ENCODE results near the gene SYNPO2. TPM values are rescaled to one million over a fixed set of nuclear protein-coding genes. Genes with fewer than 3 reads are reported as not detected.
"Not testable (repeated sequence)": the region's sequence is repeated elsewhere in the genome, so short reads cannot be mapped to it uniquely, and the experiment has no call there.

Gene SYNPO2
- total RNA-seq, 1 experiment from 2014 or later = 0.61 TPM

DNA sequence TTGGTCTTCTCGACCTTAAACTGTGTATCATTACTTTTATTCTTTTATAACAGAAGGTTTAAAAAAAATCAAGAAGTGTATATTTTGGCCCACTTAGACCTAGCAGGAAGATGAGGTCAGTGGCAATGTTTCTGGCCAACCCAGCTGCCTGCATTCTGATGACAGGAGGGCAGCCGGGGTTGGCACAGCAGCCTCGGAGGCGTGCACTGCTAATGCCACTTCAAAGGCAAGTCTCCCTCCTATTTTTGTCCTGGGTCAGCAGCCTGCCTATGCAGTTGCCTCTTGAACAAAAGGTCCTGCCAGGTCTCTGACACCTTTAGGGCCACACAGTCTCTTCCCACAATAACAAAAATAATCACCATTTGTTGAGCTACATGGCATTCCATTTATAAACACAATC, 157.6 kb downstream of the SYNPO2 start:
- Mint-ChIP-seq H3K4me1 (ENCODE audit: insufficient read depth, unreplicated experiment) (peaks cover 9% of the 10 kb centered on the region), H3K27ac (ENCODE audit: low read depth, unreplicated experiment) (no peak overlapping the region), H3K9me3 (ENCODE audit: unreplicated experiment) (no peaks in the 10 kb centered on the region), H3K4me3 (ENCODE audit: unreplicated experiment) (no peak overlapping the region), H3K27me3 (ENCODE audit: insufficient read depth, unreplicated experiment) (no peaks in the 10 kb centered on the region), H3K36me3 (ENCODE audit: insufficient read depth, unreplicated experiment) (no peaks in the 10 kb centered on the region)
- ChIA-PET POLR2A (interaction anchor here (0.6 to 1.8 kb wide), 3 partner anchors 67 to 186 kb away, joined by 3 to 7 read pairs (median 3); partner anchors contain the start of gene USP53), CTCF (interaction anchor here (0.6 kb wide), 1 partner anchor 65 kb away, joined by 3 read pairs; no protein-coding TSS in a partner anchor)
- DNase-seq (ENCODE audit: unreplicated experiment) = no peak
- TF ChIP-seq, protein P1, sequence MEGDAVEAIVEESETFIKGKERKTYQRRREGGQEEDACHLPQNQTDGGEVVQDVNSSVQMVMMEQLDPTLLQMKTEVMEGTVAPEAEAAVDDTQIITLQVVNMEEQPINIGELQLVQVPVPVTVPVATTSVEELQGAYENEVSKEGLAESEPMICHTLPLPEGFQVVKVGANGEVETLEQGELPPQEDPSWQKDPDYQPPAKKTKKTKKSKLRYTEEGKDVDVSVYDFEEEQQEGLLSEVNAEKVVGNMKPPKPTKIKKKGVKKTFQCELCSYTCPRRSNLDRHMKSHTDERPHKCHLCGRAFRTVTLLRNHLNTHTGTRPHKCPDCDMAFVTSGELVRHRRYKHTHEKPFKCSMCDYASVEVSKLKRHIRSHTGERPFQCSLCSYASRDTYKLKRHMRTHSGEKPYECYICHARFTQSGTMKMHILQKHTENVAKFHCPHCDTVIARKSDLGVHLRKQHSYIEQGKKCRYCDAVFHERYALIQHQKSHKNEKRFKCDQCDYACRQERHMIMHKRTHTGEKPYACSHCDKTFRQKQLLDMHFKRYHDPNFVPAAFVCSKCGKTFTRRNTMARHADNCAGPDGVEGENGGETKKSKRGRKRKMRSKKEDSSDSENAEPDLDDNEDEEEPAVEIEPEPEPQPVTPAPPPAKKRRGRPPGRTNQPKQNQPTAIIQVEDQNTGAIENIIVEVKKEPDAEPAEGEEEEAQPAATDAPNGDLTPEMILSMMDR (IDR thresholded peaks at IDR 0.05; ENCODE audit: unreplicated experiment) = no peak
- intact Hi-C loops (cut with micrococcal nuclease) = no loop called here
- BruUV-seq (replicated peaks) = no TSS peak

GRCh38 chr4:119047059-119047458, 158.4 kb downstream of the SYNPO2 start:
- H3K27me3 Mint-ChIP-seq (ENCODE audit: insufficient read depth, unreplicated experiment); DNase-seq (ENCODE audit: unreplicated experiment); intact Hi-C loops (cut with micrococcal nuclease); H3K4me3 Mint-ChIP-seq (ENCODE audit: unreplicated experiment); H3K9me3 Mint-ChIP-seq (ENCODE audit: unreplicated experiment); H3K27ac Mint-ChIP-seq (ENCODE audit: low read depth, unreplicated experiment); BruUV-seq (replicated peaks); H3K4me1 Mint-ChIP-seq (ENCODE audit: insufficient read depth, unreplicated experiment); H3K36me3 Mint-ChIP-seq (ENCODE audit: insufficient read depth, unreplicated experiment): not testable (repeated sequence)
- ChIA-PET CTCF (interaction anchor here (0.6 to 0.7 kb wide), 2 partner anchors 34 to 66 kb away, joined by 3 read pairs; no protein-coding TSS in a partner anchor), POLR2A (interaction anchor here (0.9 kb wide), 1 partner anchor 185 kb away, joined by 3 read pairs; no protein-coding TSS in a partner anchor)

DNA sequence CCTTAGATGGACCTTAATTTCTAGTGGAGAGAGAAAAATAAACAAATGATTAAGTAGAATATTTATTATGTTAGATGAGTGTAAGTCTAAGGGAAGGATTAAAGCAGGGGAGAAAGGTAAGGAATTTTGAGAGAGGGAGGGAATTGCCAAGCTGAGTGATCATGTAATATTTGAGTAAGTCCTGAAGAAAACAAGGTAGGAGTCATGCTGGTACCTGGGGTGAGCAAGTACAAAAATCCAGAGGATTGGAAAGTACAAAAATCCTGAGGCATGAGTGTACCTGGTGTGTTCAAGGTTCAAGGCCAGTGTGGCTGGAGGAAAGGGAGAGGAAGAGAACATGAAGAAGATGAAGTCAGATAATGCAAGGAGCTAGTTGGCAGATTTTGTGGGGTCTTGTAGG, 159.8 kb downstream of the SYNPO2 start:
- no peak overlapping the region for H3K4me3 Mint-ChIP-seq (ENCODE audit: unreplicated experiment)
- H3K9me3 Mint-ChIP-seq (ENCODE audit: unreplicated experiment) = no peaks in the 10 kb centered on the region
- BruUV-seq (replicated peaks) = no TSS peak
- no peak overlapping the region for H3K27ac Mint-ChIP-seq (ENCODE audit: low read depth, unreplicated experiment)
- TF ChIP-seq, protein P1 (IDR thresholded peaks at IDR 0.05; ENCODE audit: unreplicated experiment) = no peak
- CTCF ChIA-PET = interaction anchor here (0.6 kb wide), 1 partner anchor 159 kb away, joined by 3 read pairs; no protein-coding TSS in a partner anchor
- no peak for DNase-seq (ENCODE audit: unreplicated experiment)
- POLR2A ChIA-PET = interaction anchor here (1.1 kb wide), 1 partner anchor 161 kb away, joined by 3 read pairs; no protein-coding TSS in a partner anchor
- no peaks in the 10 kb centered on the region for H3K36me3 Mint-ChIP-seq (ENCODE audit: insufficient read depth, unreplicated experiment)
- H3K4me1 Mint-ChIP-seq (ENCODE audit: insufficient read depth, unreplicated experiment) = peaks cover 14% of the 10 kb centered on the region
- intact Hi-C loops (cut with micrococcal nuclease) = no loop called here
- H3K27me3 Mint-ChIP-seq (ENCODE audit: insufficient read depth, unreplicated experiment) = no peaks in the 10 kb centered on the region

GRCh38 chr4:119049342-119049741, 160.7 kb downstream of the SYNPO2 start:
- no TSS peak for BruUV-seq (replicated peaks)
- POLR2A ChIA-PET = no interaction called here
- H3K27ac Mint-ChIP-seq (ENCODE audit: low read depth, unreplicated experiment) = no peak overlapping the region
- peaks cover 15% of the 10 kb centered on the region for H3K4me1 Mint-ChIP-seq (ENCODE audit: insufficient read depth, unreplicated experiment)
- H3K9me3 Mint-ChIP-seq (ENCODE audit: unreplicated experiment) = no peaks in the 10 kb centered on the region
- no peak for DNase-seq (ENCODE audit: unreplicated experiment)
- intact Hi-C loops (cut with micrococcal nuclease) = no loop called here
- CTCF ChIA-PET = interaction anchor here (0.9 kb wide), 1 partner anchor 8 kb away, joined by 3 read pairs; no protein-coding TSS in a partner anchor
- H3K36me3 Mint-ChIP-seq (ENCODE audit: insufficient read depth, unreplicated experiment) = no peaks in the 10 kb centered on the region
- H3K27me3 Mint-ChIP-seq (ENCODE audit: insufficient read depth, unreplicated experiment) = no peaks in the 10 kb centered on the region
- TF ChIP-seq, protein P1 (IDR thresholded peaks at IDR 0.05; ENCODE audit: unreplicated experiment) = no peak
- H3K4me3 Mint-ChIP-seq (ENCODE audit: unreplicated experiment) = no peak overlapping the region

Data from MCF 10A (cell line).